B cell (primary cell): Measurements from ENCODE around the gene CASK. TPM values are rescaled to one million over a fixed set of nuclear protein-coding genes. Genes with fewer than 3 reads are reported as not detected.

Experiments used
- ATAC-seq: fragments of 200-7000 bp; cut with Tn5 transposase; one replicate; pipeline ENCODE4 v1.10.0; 2021; ENCODE audit warnings: low read depth, mild to moderate bottlenecking, moderate number of reproducible peaks, moderate library complexity
- CTCF ChIA-PET: fragments of 350-600 bp; sonication (Branson Sonifier 250); formaldehyde crosslinking; loops from one replicate; lab custom pipeline; 2021; ENCODE audit warnings: antibody characterized with exemption, inconsistent platforms; lab: Charles Lee
- POLR2A ChIA-PET: fragments of 350-600 bp; sonication (Branson Sonifier 250); formaldehyde crosslinking; loops from one replicate; lab custom pipeline; 2021; ENCODE audit warnings: antibody characterized with exemption; lab: Charles Lee
- DNase-seq: peaks from one replicate; pipeline ENCODE4 v3.0.0; 2013
- H2AFZ ChIP-seq: 2 replicates; pipeline ENCODE4 v1.6.1; 2012; ENCODE audit warnings: mild to moderate bottlenecking, low read depth, low read length; ENCODE audit not compliant: insufficient read depth, poor library complexity, severe bottlenecking
- H3K27ac ChIP-seq, 2 donors: 1 replicate in 1 of 2; 2 replicates in 1 of 2; pipeline ENCODE4 v1.5.1; 2012 to 2013; ENCODE audit warnings: low read length in 2 of 2, mild to moderate bottlenecking in 2 of 2, moderate library complexity in 1 of 2
- H3K27me3 ChIP-seq, 4 experiments: fragments of 200-600 bp in 1 of 4; sonication (generic) in 1 of 4; replicated peaks in 1 of 4; 1 replicate in 2 of 4; 2 replicates in 2 of 4; pipeline versions ENCODE4 v1.6.1 to v1.7.0; 2013 to 2016; ENCODE audit warnings: low read length in 3 of 4, mild to moderate bottlenecking in 2 of 4, mixed read lengths in 1 of 4, moderate library complexity in 1 of 4; ENCODE audit not compliant: insufficient read depth in 4 of 4, control insufficient read depth in 3 of 4; ENCODE audit errors: control extremely low read depth in 1 of 4
- H3K36me3 ChIP-seq, 2 experiments: replicated peaks in 1 of 2; 1 replicate in 1 of 2; 2 replicates in 1 of 2; pipeline versions ENCODE4 v1.6.1 to v1.7.1; 2013; ENCODE audit warnings: low read length in 1 of 2; ENCODE audit not compliant: insufficient read depth in 2 of 2, control insufficient read depth in 1 of 2; ENCODE audit errors: control extremely low read depth in 1 of 2, extremely low read depth in 1 of 2
- H3K4me1 ChIP-seq, 2 donors: fragments of 200-600 bp in 1 of 2; sonication (generic) in 1 of 2; 1 replicate in 1 of 2; 2 replicates in 1 of 2; pipeline versions ENCODE4 v1.5.1 to v1.6.1; 2013 to 2017; ENCODE audit warnings: low read length in 2 of 2; ENCODE audit not compliant: control insufficient read depth in 2 of 2, insufficient read depth in 2 of 2
- H3K4me2 ChIP-seq: replicated peaks from 2 replicates; pipeline ENCODE3; 2012; ENCODE audit warnings: mild to moderate bottlenecking, low read depth, low read length; ENCODE audit not compliant: poor library complexity, severe bottlenecking
- H3K4me3 ChIP-seq, 5 experiments: fragments of 200-600 bp in 1 of 5; sonication (generic) in 1 of 5; 1 replicate in 3 of 5; 2 replicates in 2 of 5; pipeline versions ENCODE4 v1.5.1 to v1.7.0; 2011 to 2016; ENCODE audit warnings: low read length in 4 of 5, mild to moderate bottlenecking in 4 of 5, low read depth in 2 of 5, control low read depth in 1 of 5, moderate library complexity in 1 of 5; ENCODE audit not compliant: insufficient read depth in 1 of 5; ENCODE audit errors: control extremely low read depth in 1 of 5, extremely low read depth in 1 of 5
- H3K79me2 ChIP-seq: fragments of 200-600 bp; sonication (generic); one replicate; pipeline ENCODE4 v1.6.0; 2016; ENCODE audit warnings: low read length; ENCODE audit not compliant: control insufficient read depth, insufficient read depth
- H3K9ac ChIP-seq: fragments of 200-600 bp; sonication (generic); 2 replicates; pipeline ENCODE4 v1.6.1; 2017; ENCODE audit warnings: mild to moderate bottlenecking, low read length, moderate library complexity
- H3K9me3 ChIP-seq, 3 donors: one replicate each; pipeline versions ENCODE4 v1.6.1 to v1.7.1; 2013; ENCODE audit warnings: low read length in 2 of 3; ENCODE audit not compliant: control insufficient read depth in 2 of 3, insufficient read depth in 1 of 3; ENCODE audit errors: control extremely low read depth in 1 of 3
- H4K20me1 ChIP-seq: 2 replicates; pipeline ENCODE4 v1.6.0; 2012; ENCODE audit warnings: mild to moderate bottlenecking, low read length; ENCODE audit not compliant: insufficient read depth, control insufficient read depth, poor library complexity, severe bottlenecking
- H3K27ac Mint-ChIP-seq: one replicate; pipeline ENCODE4 v1.8.0; 2021; ENCODE audit warnings: mixed read lengths
- H3K27me3 Mint-ChIP-seq: one replicate; pipeline ENCODE4 v1.8.0; 2021; ENCODE audit warnings: mixed read lengths
- H3K4me1 Mint-ChIP-seq: one replicate; pipeline ENCODE4 v1.8.0; 2021; ENCODE audit warnings: mixed read lengths
- H3K4me3 Mint-ChIP-seq: one replicate; pipeline ENCODE4 v1.8.0; 2021; ENCODE audit warnings: mixed read lengths
- H3K9me3 Mint-ChIP-seq: one replicate; pipeline ENCODE4 v1.8.0; 2022; ENCODE audit warnings: mixed read lengths; ENCODE audit not compliant: insufficient read depth
- EZH2 ChIP-seq: IDR thresholded peaks from 2 replicates; pipeline ENCODE4 v1.6.1; 2012; ENCODE audit warnings: borderline replicate concordance, low read depth, mild to moderate bottlenecking, moderate library complexity, low read length; ENCODE audit not compliant: insufficient read depth, poor library complexity, severe bottlenecking
- WGBS: methylation state at CpG from one replicate; pipeline ENCODE4 v1.1.5; 2013; ENCODE audit warnings: missing lambda C conversion rate; ENCODE audit not compliant: insufficient coverage; 5-methylcytosine and 5-hydroxymethylcytosine counted together
- intact Hi-C: fragments of 100-400 bp; cut with micrococcal nuclease; formaldehyde crosslinking; loops from one replicate; pipeline ENCODE4 v1.10.0; 2022
- polyA plus RNA-seq: library from polyadenylated mRNA; depleted of rRNA; stranded (reverse); fragments of >200 nt; gene quantifications from 2 replicates; pipeline ENCODE4 v1.2.3, GENCODE V29; 2012
- total RNA-seq, 2 donors: library from RNA; stranded (reverse); fragments of 120-200 nt in 1 of 2; gene quantifications; 1 replicate in 1 of 2; 2 replicates in 1 of 2; pipeline versions ENCODE4 v1.2.3 to v1.2.4, GENCODE V29; 2013 to 2022
- TF ChIP-seq, protein P1 (sequence below): fragments of 200-600 bp; IDR thresholded peaks from one replicate; pipeline ENCODE4 v1.8.0; 2022; ENCODE audit warnings: antibody characterized with exemption, mild to moderate bottlenecking

Gene CASK
- total and polyA plus RNA-seq, 2 donors (not counting 1 experiment from before 2014, with no cell fraction given), result 14.2 to 50.4 TPM

DNA sequence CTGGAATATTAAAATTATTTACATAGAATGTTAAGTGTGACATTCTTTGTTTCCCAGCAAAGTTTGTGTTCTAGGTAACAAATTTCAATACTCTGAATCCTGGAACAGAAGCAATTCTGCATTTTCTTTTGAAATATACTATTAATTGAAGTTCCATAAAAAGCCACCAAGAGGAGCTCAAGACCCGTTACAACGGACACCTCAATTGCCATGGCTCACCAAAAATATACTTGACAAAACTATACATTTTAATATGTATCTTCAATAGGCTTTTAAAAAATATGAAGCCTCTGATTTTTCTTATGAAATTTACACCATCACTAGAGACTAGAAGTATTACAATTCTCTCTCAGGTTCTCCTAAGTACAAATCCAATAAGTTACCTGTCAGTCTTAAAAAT is 364.8 kb downstream of the CASK start:
- Histone ChIP-seq H2AFZ (no peak overlapping the region), H3K4me2 (no peak overlapping the region), H3K4me1 (peaks cover 7 to 13% of the 10 kb centered on the region in 2 donors), H3K4me3 (no peak overlapping the region), H3K27me3 (no peaks in the 10 kb centered on the region), H3K79me2 (no peaks in the 10 kb centered on the region), H4K20me1 (no peaks in the 10 kb centered on the region), H3K9ac (no peak overlapping the region), H3K27ac (no peak overlapping the region), H3K36me3 (no peaks in the 10 kb centered on the region), H3K9me3 (no peaks in the 10 kb centered on the region)
- CTCF ChIA-PET, result interaction anchor here (0.7 to 1.7 kb wide), 5 partner anchors 117 to 223 kb away, joined by 3 to 42 read pairs (median 4); no protein-coding TSS in a partner anchor
- no peak for TF ChIP-seq EZH2
- TF ChIP-seq, protein P1, sequence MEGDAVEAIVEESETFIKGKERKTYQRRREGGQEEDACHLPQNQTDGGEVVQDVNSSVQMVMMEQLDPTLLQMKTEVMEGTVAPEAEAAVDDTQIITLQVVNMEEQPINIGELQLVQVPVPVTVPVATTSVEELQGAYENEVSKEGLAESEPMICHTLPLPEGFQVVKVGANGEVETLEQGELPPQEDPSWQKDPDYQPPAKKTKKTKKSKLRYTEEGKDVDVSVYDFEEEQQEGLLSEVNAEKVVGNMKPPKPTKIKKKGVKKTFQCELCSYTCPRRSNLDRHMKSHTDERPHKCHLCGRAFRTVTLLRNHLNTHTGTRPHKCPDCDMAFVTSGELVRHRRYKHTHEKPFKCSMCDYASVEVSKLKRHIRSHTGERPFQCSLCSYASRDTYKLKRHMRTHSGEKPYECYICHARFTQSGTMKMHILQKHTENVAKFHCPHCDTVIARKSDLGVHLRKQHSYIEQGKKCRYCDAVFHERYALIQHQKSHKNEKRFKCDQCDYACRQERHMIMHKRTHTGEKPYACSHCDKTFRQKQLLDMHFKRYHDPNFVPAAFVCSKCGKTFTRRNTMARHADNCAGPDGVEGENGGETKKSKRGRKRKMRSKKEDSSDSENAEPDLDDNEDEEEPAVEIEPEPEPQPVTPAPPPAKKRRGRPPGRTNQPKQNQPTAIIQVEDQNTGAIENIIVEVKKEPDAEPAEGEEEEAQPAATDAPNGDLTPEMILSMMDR, result peak; percentile 72
- Mint-ChIP-seq H3K27me3 (no peaks in the 10 kb centered on the region), H3K27ac (no peak overlapping the region), H3K4me1 (peaks cover 20% of the 10 kb centered on the region), H3K9me3 (no peaks in the 10 kb centered on the region), H3K4me3 (no peak overlapping the region)
- intact Hi-C loops, result loop anchor here (1.0 to 5.0 kb wide), 2 partner anchors 202 to 1999 kb away; no protein-coding TSS in a partner anchor
- POLR2A ChIA-PET, result no interaction called here
- WGBS, result no CpG with 5 or more reads among the region's 2 CpGs
- DNase-seq (peak; percentile 38), ATAC-seq (no peak)

DNA sequence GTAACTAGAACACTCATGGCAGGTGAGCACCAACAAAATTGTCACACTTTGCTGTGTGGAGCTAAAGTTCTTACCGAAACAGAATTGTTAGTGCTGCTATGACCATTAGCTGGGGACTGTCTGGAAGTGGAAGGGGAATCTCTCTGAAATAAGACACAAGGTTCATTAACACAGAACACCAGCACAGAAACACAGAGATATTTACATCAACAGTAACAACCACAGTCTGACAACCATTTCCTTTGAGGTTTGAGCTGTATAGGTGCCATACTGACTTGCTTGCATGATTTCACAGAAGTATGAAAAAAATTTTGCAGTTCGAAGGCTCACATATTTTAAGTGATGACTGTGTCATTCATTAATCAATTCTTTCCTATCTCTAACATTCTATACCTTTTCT is 366.4 kb downstream of the CASK start:
- H3K9me3 ChIP-seq, result no peaks in the 10 kb centered on the region
- no peak overlapping the region for H3K27ac ChIP-seq
- POLR2A ChIA-PET, result no interaction called here
- H3K36me3 ChIP-seq, result peaks cover 0 to 3% of the 10 kb centered on the region in 2 experiments
- Mint-ChIP-seq H3K27me3 (no peaks in the 10 kb centered on the region), H3K27ac (no peak overlapping the region), H3K4me1 (peaks cover 20% of the 10 kb centered on the region), H3K4me3 (no peak overlapping the region), H3K9me3 (no peaks in the 10 kb centered on the region)
- H3K4me2 ChIP-seq, result no peak overlapping the region
- H3K9ac ChIP-seq, result no peak overlapping the region
- WGBS, result no CpG with 5 or more reads among the region's 2 CpGs
- DNase-seq (no peak), ATAC-seq (no peak)
- H3K79me2 ChIP-seq, result no peaks in the 10 kb centered on the region
- H4K20me1 ChIP-seq, result no peaks in the 10 kb centered on the region
- no peaks in the 10 kb centered on the region for H3K27me3 ChIP-seq
- no peak overlapping the region for H2AFZ ChIP-seq
- intact Hi-C loops, result loop anchor here (5.0 kb wide), 1 partner anchor 2000 kb away; no protein-coding TSS in a partner anchor
- H3K4me1 ChIP-seq, result peaks cover 7 to 13% of the 10 kb centered on the region in 2 donors
- H3K4me3 ChIP-seq, result no peak overlapping the region
- TF ChIP-seq EZH2, result no peak
- TF ChIP-seq, protein P1, result no peak
- CTCF ChIA-PET, result no interaction called here
